Measurements from ENCODE around the gene DRD5. TPM values are rescaled to one million over a fixed set of nuclear protein-coding genes. Genes with fewer than 3 reads are reported as not detected.
A peak's percentile ranks its signal among the peaks of the same experiment; 100 is the strongest.

Gene DRD5
- total and polyA plus RNA-seq, 2 experiments from 2014 or later = not detected

GRCh38 chr4:9811806-9812205, 30.4 kb downstream of the DRD5 start:
- Histone ChIP-seq H3K9me2 (ENCODE audit: insufficient read depth) (no peaks in the 10 kb centered on the region), H4K20me1 (ENCODE audit: insufficient read depth) (no peaks in the 10 kb centered on the region), H3K27ac (no peak overlapping the region), H3K79me2 (ENCODE audit: insufficient read depth) (no peaks in the 10 kb centered on the region), H3K4me2 (ENCODE audit: unreplicated experiment) (no peak overlapping the region), H3K36me3 (ENCODE audit: low read depth) (no peaks in the 10 kb centered on the region), H3K4me3 (no peak overlapping the region), H3K9ac (no peak overlapping the region), H3K9me3 (ENCODE audit: low read depth) (no peaks in the 10 kb centered on the region), H3K4me1 (ENCODE audit: insufficient read depth) (peaks cover 10% of the 10 kb centered on the region), H3F3A (ENCODE audit: insufficient read depth) (peaks cover 4% of the 10 kb centered on the region; the same call in 1 of the 2 replicates), H3K27me3 (replicated peaks; ENCODE audit: insufficient read depth) (peaks cover 11% of the 10 kb centered on the region; the same call in 1 of the 2 replicates), H2AFZ (no peak overlapping the region)
- no peak for DNase-seq
- WGBS, 2 experiments (ENCODE audit: low coverage in 1 of 2, low lambda C conversion rate in 2 of 2, missing lambda C conversion rate in 2 of 2) = 53 to 64% methylated on average over 3 of the region's 3 CpGs
- TF ChIP-seq EZH2 (IDR thresholded peaks at IDR 0.05; ENCODE audit: insufficient read depth, poor library complexity, severe bottlenecking) (no peak), EZH2phosphoT487 (IDR thresholded peaks at IDR 0.05; ENCODE audit: insufficient read depth, low read depth) (no peak)
- in situ Hi-C loops (cut with MboI) = no loop called here

GRCh38 chr4:9812501-9813340, 31.3 kb downstream of the DRD5 start:
- H2AFZ ChIP-seq = no peak overlapping the region
- peak; percentile 70 for DNase-seq
- H3K9me2 ChIP-seq (ENCODE audit: insufficient read depth) = no peaks in the 10 kb centered on the region
- H3K27ac ChIP-seq = no peak overlapping the region
- no peak overlapping the region for H3K9ac ChIP-seq
- H3K4me1 ChIP-seq (ENCODE audit: insufficient read depth) = peaks cover 10% of the 10 kb centered on the region
- H3K36me3 ChIP-seq (ENCODE audit: low read depth) = no peaks in the 10 kb centered on the region
- no peaks in the 10 kb centered on the region for H3K9me3 ChIP-seq (ENCODE audit: low read depth)
- H3F3A ChIP-seq (ENCODE audit: insufficient read depth) = peaks cover 4% of the 10 kb centered on the region; the same call in 1 of the 2 replicates
- peak overlapping the region; percentile 49 for H3K4me2 ChIP-seq (ENCODE audit: unreplicated experiment)
- in situ Hi-C loops (cut with MboI) = no loop called here
- H4K20me1 ChIP-seq (ENCODE audit: insufficient read depth) = no peaks in the 10 kb centered on the region
- H3K79me2 ChIP-seq (ENCODE audit: insufficient read depth) = no peaks in the 10 kb centered on the region
- no peak for TF ChIP-seq EZH2 (IDR thresholded peaks at IDR 0.05; ENCODE audit: insufficient read depth, poor library complexity, severe bottlenecking)
- no peak for TF ChIP-seq EZH2phosphoT487 (IDR thresholded peaks at IDR 0.05; ENCODE audit: insufficient read depth, low read depth)
- no peak overlapping the region for H3K4me3 ChIP-seq
- H3K27me3 ChIP-seq (replicated peaks; ENCODE audit: insufficient read depth) = peaks cover 11% of the 10 kb centered on the region; the same call in 1 of the 2 replicates
- WGBS, 2 experiments (ENCODE audit: low coverage in 1 of 2, low lambda C conversion rate in 2 of 2, missing lambda C conversion rate in 2 of 2) = 6 to 10% methylated on average over 4 of the region's 4 CpGs

- H3K9me3 ChIP-seq (ENCODE audit: low read depth) = no peaks in the 10 kb centered on the region
- peaks cover 10% of the 10 kb centered on the region for H3K4me1 ChIP-seq (ENCODE audit: insufficient read depth)
- TF ChIP-seq EZH2phosphoT487 (IDR thresholded peaks at IDR 0.05; ENCODE audit: insufficient read depth, low read depth) (no peak), EZH2 (IDR thresholded peaks at IDR 0.05; ENCODE audit: insufficient read depth, poor library complexity, severe bottlenecking) (no peak)
- H3K27me3 ChIP-seq (replicated peaks; ENCODE audit: insufficient read depth) = peaks cover 4% of the 10 kb centered on the region; the same call in 1 of the 2 replicates
- in situ Hi-C loops (cut with MboI) = no loop called here
- 40 to 44% methylated on average over 3 of the region's 3 CpGs for WGBS, 2 experiments (ENCODE audit: low coverage in 1 of 2, low lambda C conversion rate in 2 of 2, missing lambda C conversion rate in 2 of 2)
- H3K9ac ChIP-seq = no peak overlapping the region
- no peak overlapping the region for H2AFZ ChIP-seq
- no peak for DNase-seq
- no peaks in the 10 kb centered on the region for H4K20me1 ChIP-seq (ENCODE audit: insufficient read depth)
- no peaks in the 10 kb centered on the region for H3K79me2 ChIP-seq (ENCODE audit: insufficient read depth)
- H3K4me2 ChIP-seq (ENCODE audit: unreplicated experiment) = no peak overlapping the region
- no peaks in the 10 kb centered on the region for H3K9me2 ChIP-seq (ENCODE audit: insufficient read depth)
- H3K27ac ChIP-seq = no peak overlapping the region
- H3F3A ChIP-seq (ENCODE audit: insufficient read depth) = peaks cover 4% of the 10 kb centered on the region; the same call in 1 of the 2 replicates
- H3K4me3 ChIP-seq = no peak overlapping the region
- H3K36me3 ChIP-seq (ENCODE audit: low read depth) = no peaks in the 10 kb centered on the region
Observed at GRCh38 chr4:9816285-9816684, 34.9 kb downstream of the DRD5 start.

GRCh38 chr4:9820343-9820742, 38.9 kb downstream of the DRD5 start:
- H3K4me2 ChIP-seq (ENCODE audit: unreplicated experiment) = no peak overlapping the region
- no peaks in the 10 kb centered on the region for H3K4me1 ChIP-seq (ENCODE audit: insufficient read depth)
- H4K20me1 ChIP-seq (ENCODE audit: insufficient read depth) = no peaks in the 10 kb centered on the region
- no peaks in the 10 kb centered on the region for H3K9me2 ChIP-seq (ENCODE audit: insufficient read depth)
- no peaks in the 10 kb centered on the region for H3K27me3 ChIP-seq (replicated peaks; ENCODE audit: insufficient read depth)
- TF ChIP-seq EZH2phosphoT487 (IDR thresholded peaks at IDR 0.05; ENCODE audit: insufficient read depth, low read depth) = no peak
- TF ChIP-seq EZH2 (IDR thresholded peaks at IDR 0.05; ENCODE audit: insufficient read depth, poor library complexity, severe bottlenecking) = no peak
- no peak overlapping the region for H3K4me3 ChIP-seq
- H3K9me3 ChIP-seq (ENCODE audit: low read depth) = no peaks in the 10 kb centered on the region
- no peak for DNase-seq
- in situ Hi-C loops (cut with MboI) = no loop called here
- no peaks in the 10 kb centered on the region for H3F3A ChIP-seq (ENCODE audit: insufficient read depth)
- no peak overlapping the region for H3K27ac ChIP-seq
- H3K9ac ChIP-seq = no peak overlapping the region
- WGBS, 2 experiments (ENCODE audit: low coverage in 1 of 2, low lambda C conversion rate in 2 of 2, missing lambda C conversion rate in 2 of 2) = 45 to 47% methylated on average over 5 of the region's 5 CpGs
- H3K79me2 ChIP-seq (ENCODE audit: insufficient read depth) = no peaks in the 10 kb centered on the region
- H2AFZ ChIP-seq = no peak overlapping the region
- no peaks in the 10 kb centered on the region for H3K36me3 ChIP-seq (ENCODE audit: low read depth)

Data from GM23248 (cell line).